ENCODE results near the gene RAB28. TPM values are rescaled to one million over a fixed set of nuclear protein-coding genes. Genes with fewer than 3 reads are reported as not detected.

RAB28 gene
- total RNA-seq, 1 experiment from 2014 or later = 12.1 TPM

- H3K79me2 ChIP-seq (ENCODE audit: insufficient read depth, low read length) = no peaks in the 10 kb centered on the region
- RAD21 ChIA-PET (ENCODE audit: low non-redundant PET in 1 of 2, low total read pairs in 2 of 2, uncharacterized antibody in 2 of 2, unreplicated experiment in 2 of 2) = no interaction called here
- no peaks in the 10 kb centered on the region for H3K9me2 ChIP-seq (ENCODE audit: insufficient read depth)
- no peak for TF ChIP-seq CBX3 (IDR thresholded peaks at IDR 0.05; ENCODE audit: low read depth)
- no peak for TF ChIP-seq SIN3A (IDR thresholded peaks at IDR 0.05; ENCODE audit: low read depth)
- CTCF ChIA-PET = no interaction called here
- H3K4me3 ChIP-seq (replicated peaks in 1 of 2; ENCODE audit: low read depth in 1 of 2, low read length in 2 of 2) = no peak overlapping the region
- DNase-seq (ENCODE audit: low read depth, low spot score) (no peak), ATAC-seq (no peak)
- H2AFZ ChIP-seq (ENCODE audit: low read depth, low read length, poor library complexity, severe bottlenecking) = no peak overlapping the region
- POLR2A ChIA-PET = no interaction called here
- no TSS peak for BruUV-seq (replicated peaks)
- no peaks in the 10 kb centered on the region for H4K20me1 ChIP-seq (ENCODE audit: insufficient read depth)
- H3K9me3 ChIP-seq (ENCODE audit: control insufficient read depth in 1 of 2, insufficient read depth in 1 of 2, low read depth in 1 of 2, low read length in 2 of 2) = no peaks in the 10 kb centered on the region
- H3K4me1 ChIP-seq (ENCODE audit: control insufficient read depth in 1 of 2, insufficient read depth in 2 of 2, low read length in 2 of 2) = no peaks in the 10 kb centered on the region
- intact Hi-C loops (cut with micrococcal nuclease) = no loop called here
- no peaks in the 10 kb centered on the region for H3K36me3 ChIP-seq (ENCODE audit: control insufficient read depth in 1 of 2, insufficient read depth in 2 of 2, low read length in 2 of 2)
- H3K27ac ChIP-seq (ENCODE audit: low read depth, low read length) = no peak overlapping the region
- no peak overlapping the region for H3K9ac ChIP-seq (ENCODE audit: low read length)
- H3K27me3 ChIP-seq (ENCODE audit: insufficient read depth, low read length) = no peaks in the 10 kb centered on the region
- no peak overlapping the region for H3K4me2 ChIP-seq (ENCODE audit: low read length)
Observed at GRCh38 chr4:13365195-13365594, 118.9 kb downstream of the RAB28 start.

- POLR2A ChIA-PET = no interaction called here
- H2AFZ ChIP-seq (ENCODE audit: low read depth, low read length, poor library complexity, severe bottlenecking) = no peak overlapping the region
- no peaks in the 10 kb centered on the region for H3K36me3 ChIP-seq (ENCODE audit: control insufficient read depth in 1 of 2, insufficient read depth in 2 of 2, low read length in 2 of 2)
- CTCF ChIA-PET = no interaction called here
- BruUV-seq (replicated peaks) = no TSS peak
- H3K9ac ChIP-seq (ENCODE audit: low read length) = no peak overlapping the region
- ATAC-seq (no peak), DNase-seq (ENCODE audit: low read depth, low spot score) (no peak)
- H4K20me1 ChIP-seq (ENCODE audit: insufficient read depth) = no peaks in the 10 kb centered on the region
- H3K27ac ChIP-seq (ENCODE audit: low read depth, low read length) = no peak overlapping the region
- no peaks in the 10 kb centered on the region for H3K27me3 ChIP-seq (ENCODE audit: insufficient read depth, low read length)
- no peaks in the 10 kb centered on the region for H3K9me3 ChIP-seq (ENCODE audit: control insufficient read depth in 1 of 2, insufficient read depth in 1 of 2, low read depth in 1 of 2, low read length in 2 of 2)
- no peak for TF ChIP-seq ATF3 (IDR thresholded peaks at IDR 0.05)
- no peak for TF ChIP-seq ZNF274 (IDR thresholded peaks at IDR 0.05; ENCODE audit: low read depth, low read length)
- TF ChIP-seq CEBPB (IDR thresholded peaks at IDR 0.05; ENCODE audit: low read depth) = no peak
- no peaks in the 10 kb centered on the region for H3K9me2 ChIP-seq (ENCODE audit: insufficient read depth)
- H3K4me1 ChIP-seq (ENCODE audit: control insufficient read depth in 1 of 2, insufficient read depth in 2 of 2, low read length in 2 of 2) = no peaks in the 10 kb centered on the region
- no peak overlapping the region for H3K4me2 ChIP-seq (ENCODE audit: low read length)
- intact Hi-C loops (cut with micrococcal nuclease) = no loop called here
- no peaks in the 10 kb centered on the region for H3K79me2 ChIP-seq (ENCODE audit: insufficient read depth, low read length)
- RAD21 ChIA-PET (ENCODE audit: low non-redundant PET in 1 of 2, low total read pairs in 2 of 2, uncharacterized antibody in 2 of 2, unreplicated experiment in 2 of 2) = no interaction called here
- no peak overlapping the region for H3K4me3 ChIP-seq (replicated peaks in 1 of 2; ENCODE audit: low read depth in 1 of 2, low read length in 2 of 2)
Observed at GRCh38 chr4:13364653-13365052, 119.5 kb downstream of the RAB28 start.

Data from HCT116 (cell line).